Endothelial cell (in vitro differentiated cells): ENCODE results near the gene RNF208. TPM values are rescaled to one million over a fixed set of nuclear protein-coding genes. Genes with fewer than 3 reads are reported as not detected.

Experiments used
- DNase-seq: peaks from one replicate; pipeline ENCODE4 v3.0.0; 2021; ENCODE audit warnings: low spot score
- H3K27ac Mint-ChIP-seq: one replicate; pipeline ENCODE4 v1.8.0; 2021; ENCODE audit warnings: mixed read lengths, inconsistent platforms; ENCODE audit not compliant: unreplicated experiment
- H3K27me3 Mint-ChIP-seq: one replicate; pipeline ENCODE4 v1.8.0; 2021; ENCODE audit warnings: mild to moderate bottlenecking, moderate library complexity, mixed read lengths, inconsistent platforms; ENCODE audit not compliant: unreplicated experiment
- H3K36me3 Mint-ChIP-seq: one replicate; pipeline ENCODE4 v1.8.0; 2021; ENCODE audit warnings: mild to moderate bottlenecking, low read depth, mixed read lengths, inconsistent platforms; ENCODE audit not compliant: unreplicated experiment
- H3K4me1 Mint-ChIP-seq: one replicate; pipeline ENCODE4 v1.8.0; 2021; ENCODE audit warnings: mild to moderate bottlenecking, mixed read lengths, inconsistent platforms; ENCODE audit not compliant: unreplicated experiment
- H3K4me3 Mint-ChIP-seq: one replicate; pipeline ENCODE4 v1.8.0; 2021; ENCODE audit warnings: mild to moderate bottlenecking, mixed read lengths, inconsistent platforms; ENCODE audit not compliant: unreplicated experiment
- H3K9me3 Mint-ChIP-seq: one replicate; pipeline ENCODE4 v1.8.0; 2021; ENCODE audit warnings: mixed read lengths, inconsistent platforms; ENCODE audit not compliant: unreplicated experiment
- total RNA-seq: library from RNA; stranded (reverse); fragmentation: NEBNext Ultra II Directional; extraction: Animal tissue kit (Norgen Biotek cat#: 25700); gene quantifications from one replicate; pipeline ENCODE4 v1.2.1, GENCODE V29; 2021; ENCODE audit not compliant: unreplicated experiment
- TF ChIP-seq, protein P1 (sequence below): fragments of 200-600 bp; sonication (generic); IDR thresholded peaks from one replicate; pipeline ENCODE4 v1.5.0; 2021; ENCODE audit warnings: antibody characterized with exemption; ENCODE audit not compliant: unreplicated experiment

The RNF208 gene
- total RNA-seq, 1 donor from 2014 or later = 1.1 TPM

DNA sequence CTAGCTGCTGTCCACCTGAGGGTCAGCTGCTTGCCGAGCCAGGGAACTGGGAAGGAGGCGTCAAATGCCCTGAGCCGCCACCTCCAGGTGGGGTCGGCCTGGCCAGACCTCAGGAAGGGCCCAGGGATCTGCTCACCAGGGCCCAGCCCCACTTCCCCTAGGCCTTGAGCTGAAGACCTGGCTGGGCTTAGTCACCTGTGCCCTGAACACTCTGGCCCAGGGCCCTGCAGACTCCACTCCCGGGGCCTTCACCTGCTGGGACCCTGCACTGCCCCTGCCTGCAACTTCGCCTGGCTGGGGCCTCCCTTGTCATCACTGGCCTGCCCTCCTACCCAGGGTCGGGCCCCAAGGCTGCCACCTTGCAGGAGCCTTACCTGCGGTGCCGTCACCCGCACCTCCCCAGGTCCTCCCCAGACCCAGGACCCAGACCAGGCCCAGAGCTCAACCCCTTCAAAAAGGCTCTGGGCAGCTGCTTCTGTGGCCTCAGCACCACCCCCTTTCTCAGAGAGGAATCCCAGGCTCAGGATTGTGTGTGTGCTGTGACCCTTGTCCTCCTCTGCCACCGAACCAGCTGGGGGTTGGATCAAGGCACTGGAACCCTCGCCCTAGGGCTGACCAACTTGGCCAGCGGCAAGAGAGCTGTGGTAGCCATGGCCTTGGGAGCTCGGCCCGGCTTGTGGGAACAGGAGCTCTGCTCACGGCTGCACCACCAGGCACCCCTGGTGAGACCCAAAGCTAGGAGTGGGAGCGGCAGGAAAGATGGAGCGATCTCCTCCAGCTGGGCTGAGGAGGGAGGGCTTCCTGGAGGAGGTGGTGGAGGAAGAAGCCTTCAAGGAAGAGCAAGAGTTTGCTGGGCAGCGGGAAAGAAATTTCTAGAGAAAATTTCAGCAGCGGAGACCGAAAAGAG is 31.9 kb upstream of the RNF208 start:
- peaks cover 6% of the 10 kb centered on the region for H3K27me3 Mint-ChIP-seq
- H3K9me3 Mint-ChIP-seq = no peaks in the 10 kb centered on the region
- peaks cover 13% of the 10 kb centered on the region for H3K4me1 Mint-ChIP-seq
- peak overlapping the region; percentile 92 for H3K4me3 Mint-ChIP-seq
- H3K36me3 Mint-ChIP-seq = no peaks in the 10 kb centered on the region
- H3K27ac Mint-ChIP-seq = peak overlapping the region; percentile 67
- TF ChIP-seq, protein P1, sequence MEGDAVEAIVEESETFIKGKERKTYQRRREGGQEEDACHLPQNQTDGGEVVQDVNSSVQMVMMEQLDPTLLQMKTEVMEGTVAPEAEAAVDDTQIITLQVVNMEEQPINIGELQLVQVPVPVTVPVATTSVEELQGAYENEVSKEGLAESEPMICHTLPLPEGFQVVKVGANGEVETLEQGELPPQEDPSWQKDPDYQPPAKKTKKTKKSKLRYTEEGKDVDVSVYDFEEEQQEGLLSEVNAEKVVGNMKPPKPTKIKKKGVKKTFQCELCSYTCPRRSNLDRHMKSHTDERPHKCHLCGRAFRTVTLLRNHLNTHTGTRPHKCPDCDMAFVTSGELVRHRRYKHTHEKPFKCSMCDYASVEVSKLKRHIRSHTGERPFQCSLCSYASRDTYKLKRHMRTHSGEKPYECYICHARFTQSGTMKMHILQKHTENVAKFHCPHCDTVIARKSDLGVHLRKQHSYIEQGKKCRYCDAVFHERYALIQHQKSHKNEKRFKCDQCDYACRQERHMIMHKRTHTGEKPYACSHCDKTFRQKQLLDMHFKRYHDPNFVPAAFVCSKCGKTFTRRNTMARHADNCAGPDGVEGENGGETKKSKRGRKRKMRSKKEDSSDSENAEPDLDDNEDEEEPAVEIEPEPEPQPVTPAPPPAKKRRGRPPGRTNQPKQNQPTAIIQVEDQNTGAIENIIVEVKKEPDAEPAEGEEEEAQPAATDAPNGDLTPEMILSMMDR = no peak
- no peak for DNase-seq

DNA sequence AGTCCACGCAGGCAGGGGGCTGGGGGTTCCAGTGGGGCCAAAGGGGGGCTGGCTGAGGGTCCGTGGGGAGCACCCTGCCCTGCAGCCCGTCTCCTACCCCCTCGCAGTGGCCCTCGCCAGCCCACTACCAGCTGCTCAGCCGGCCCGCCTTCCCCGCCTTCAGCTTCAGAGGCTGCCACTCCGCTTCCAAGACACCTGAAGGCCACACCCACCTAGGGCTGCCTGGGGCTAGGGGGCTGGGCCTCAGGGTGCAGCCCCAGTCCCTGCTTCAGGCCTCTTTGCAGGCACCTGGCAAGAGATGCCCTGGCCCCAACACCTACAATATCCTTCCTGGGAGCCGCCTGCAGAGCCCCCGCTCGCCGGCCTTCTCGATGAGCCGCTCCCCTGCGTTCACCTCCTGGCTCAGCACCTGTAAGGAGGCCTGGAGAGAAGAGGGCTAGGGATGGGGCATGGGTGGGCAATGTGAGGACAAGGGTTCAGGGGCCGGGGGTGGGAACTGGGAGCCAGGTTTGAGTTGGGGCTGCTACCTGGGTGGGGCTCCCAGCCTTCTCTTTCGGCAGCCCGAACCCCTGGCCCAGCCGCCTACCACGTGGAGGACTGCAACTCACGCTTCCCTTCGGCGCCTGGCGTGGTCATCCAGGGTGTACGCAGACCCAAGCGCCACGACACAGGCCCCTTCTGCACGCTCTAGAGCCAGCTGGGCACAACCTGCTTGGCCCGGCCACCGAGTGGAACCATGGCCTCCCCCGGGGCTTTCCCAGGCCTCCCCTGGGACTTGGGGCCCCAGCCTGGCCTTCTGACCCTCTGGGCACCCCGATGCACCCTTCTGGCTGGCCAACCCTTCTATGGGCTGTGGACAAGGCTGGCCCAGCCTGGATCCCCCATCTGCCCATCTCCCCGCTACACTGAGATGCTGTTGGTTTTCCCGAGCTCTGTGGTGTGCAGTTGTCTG is 30.8 kb upstream of the RNF208 start:
- H3K4me3 Mint-ChIP-seq = no peak overlapping the region
- H3K9me3 Mint-ChIP-seq = no peaks in the 10 kb centered on the region
- TF ChIP-seq, protein P1 = no peak
- no peak overlapping the region for H3K27ac Mint-ChIP-seq
- no peaks in the 10 kb centered on the region for H3K36me3 Mint-ChIP-seq
- peaks cover 13% of the 10 kb centered on the region for H3K4me1 Mint-ChIP-seq
- H3K27me3 Mint-ChIP-seq = peaks cover 6% of the 10 kb centered on the region
- DNase-seq = no peak

DNA sequence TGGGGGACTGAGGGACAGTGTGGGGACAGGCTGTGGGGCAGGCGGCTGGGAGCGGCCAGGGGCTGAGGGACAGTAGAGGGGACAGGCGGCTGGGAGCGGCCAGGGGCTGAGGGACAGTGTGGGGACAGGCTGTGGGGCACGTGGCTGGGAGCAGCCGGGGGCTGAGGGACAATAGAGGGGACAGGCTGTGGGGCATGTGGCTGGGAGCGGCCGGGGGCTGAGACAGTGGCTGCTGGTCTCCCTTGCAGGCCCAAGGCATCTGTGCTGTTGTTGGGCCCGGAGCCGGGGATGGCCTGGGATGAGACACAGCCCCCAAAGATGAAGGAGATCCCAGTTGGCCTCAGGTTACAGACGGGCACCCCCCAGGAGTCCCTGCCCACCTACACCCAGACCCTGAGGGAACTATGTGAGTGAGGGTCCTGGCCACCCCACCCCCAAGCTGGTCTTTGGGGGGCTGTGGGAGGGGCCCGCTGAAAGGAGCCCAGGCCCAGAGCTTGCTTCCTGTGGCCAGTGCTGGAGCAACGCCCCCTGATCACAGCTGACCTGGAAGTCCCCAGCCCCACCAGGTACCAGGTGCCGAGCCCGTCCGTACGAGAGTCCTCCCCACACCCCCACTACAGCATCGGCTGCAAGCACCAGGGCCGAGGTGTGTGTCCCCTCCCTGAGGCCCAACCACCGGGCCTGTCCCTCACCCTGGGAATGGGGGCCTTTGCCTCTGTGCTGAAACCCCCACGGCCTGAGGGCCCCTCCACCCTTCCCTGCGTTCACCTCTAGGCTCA is 29.6 kb upstream of the RNF208 start:
- H3K4me1 Mint-ChIP-seq = peaks cover 10% of the 10 kb centered on the region
- peaks cover 4% of the 10 kb centered on the region for H3K27me3 Mint-ChIP-seq
- no peaks in the 10 kb centered on the region for H3K9me3 Mint-ChIP-seq
- TF ChIP-seq, protein P1 = no peak
- DNase-seq = no peak
- H3K27ac Mint-ChIP-seq = no peak overlapping the region
- no peak overlapping the region for H3K4me3 Mint-ChIP-seq
- H3K36me3 Mint-ChIP-seq = no peaks in the 10 kb centered on the region

DNA sequence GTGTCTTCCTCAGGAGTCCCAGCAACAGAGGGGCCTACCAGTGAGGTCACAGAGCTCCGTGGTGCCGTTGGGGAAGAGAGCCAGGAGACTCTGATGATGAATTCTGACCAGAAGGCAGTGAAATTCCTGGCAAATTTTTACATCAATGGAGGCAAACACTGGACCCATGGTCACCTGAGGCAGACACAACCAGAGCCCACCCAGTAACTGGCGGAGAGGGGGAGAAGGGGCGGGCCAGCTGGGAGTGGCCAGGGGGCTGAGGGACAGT is 29.1 kb upstream of the RNF208 start, which contains the start of gene STPG3:
TSS of gene STPG3 (plus strand) at position 93 of the 268 bp plus-strand sequence. CDS start at position 94, 1 bp downstream.
- H3K4me1 Mint-ChIP-seq = peaks cover 4% of the 10 kb centered on the region
- no peaks in the 10 kb centered on the region for H3K9me3 Mint-ChIP-seq
- H3K27me3 Mint-ChIP-seq = peaks cover 4% of the 10 kb centered on the region
- no peak within 1 kb of the TSS for H3K4me3 Mint-ChIP-seq
- no peak for DNase-seq
- H3K36me3 Mint-ChIP-seq = no peaks in the 10 kb centered on the region
- H3K27ac Mint-ChIP-seq = no peak within 1 kb of the TSS
- TF ChIP-seq, protein P1 = no peak
